Measurements from ENCODE around the gene OPN1MW.
A peak's percentile ranks its signal among the peaks of the same experiment; 100 is the strongest.
"Not testable (repeated sequence)": the region's sequence is repeated elsewhere in the genome, so short reads cannot be mapped to it uniquely, and the experiment has no call there.

Gene OPN1MW

DNA sequence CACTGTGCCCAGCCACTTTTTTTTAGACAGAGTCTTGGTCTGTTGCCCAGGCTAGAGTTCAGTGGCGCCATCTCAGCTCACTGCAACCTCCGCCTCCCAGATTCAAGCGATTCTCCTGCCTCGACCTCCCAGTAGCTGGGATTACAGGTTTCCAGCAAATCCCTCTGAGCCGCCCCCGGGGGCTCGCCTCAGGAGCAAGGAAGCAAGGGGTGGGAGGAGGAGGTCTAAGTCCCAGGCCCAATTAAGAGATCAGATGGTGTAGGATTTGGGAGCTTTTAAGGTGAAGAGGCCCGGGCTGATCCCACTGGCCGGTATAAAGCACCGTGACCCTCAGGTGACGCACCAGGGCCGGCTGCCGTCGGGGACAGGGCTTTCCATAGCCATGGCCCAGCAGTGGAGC is at the start of gene OPN1MW:
OPN1MW (plus strand) TSS at position 301 of the 400 bp plus-strand sequence; CDS start at position 383, 82 bp downstream.
- not testable (repeated sequence) for DNase-seq

- DNase-seq, result no peak
These were observed 46.8 kb upstream of the OPN1MW start for GRCh38 chrX:154135458-154136229.

GRCh38 chrX:154136627-154137161 is 45.7 kb upstream of the OPN1MW start:
- DNase-seq, result peak; percentile 67

DNA sequence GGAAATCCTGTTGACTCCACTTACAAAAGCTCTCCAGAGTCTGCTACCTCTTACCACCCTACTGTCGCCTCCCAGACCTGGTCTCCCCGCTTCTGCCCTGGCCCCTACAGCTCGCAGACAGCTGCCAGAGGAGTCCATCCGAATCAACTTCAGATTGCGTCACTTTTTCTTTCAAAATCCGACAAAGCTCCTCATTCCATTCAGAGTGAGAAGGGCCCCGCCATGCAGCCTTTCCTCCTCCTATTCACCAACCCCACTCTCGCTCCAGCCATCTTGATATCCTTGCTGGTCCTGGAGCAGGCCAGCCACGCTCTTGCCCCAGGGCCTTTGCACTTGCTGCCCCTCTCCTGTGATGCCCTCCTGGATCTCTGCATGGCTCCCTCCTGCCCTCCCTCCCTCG is 43.5 kb upstream of the OPN1MW start:
- no peak for DNase-seq

GRCh38 chrX:154140206-154140605 is 42.2 kb upstream of the OPN1MW start:
- DNase-seq, result no peak

GRCh38 chrX:154140742-154141141 is 41.7 kb upstream of the OPN1MW start:
- no peak for DNase-seq

DNA sequence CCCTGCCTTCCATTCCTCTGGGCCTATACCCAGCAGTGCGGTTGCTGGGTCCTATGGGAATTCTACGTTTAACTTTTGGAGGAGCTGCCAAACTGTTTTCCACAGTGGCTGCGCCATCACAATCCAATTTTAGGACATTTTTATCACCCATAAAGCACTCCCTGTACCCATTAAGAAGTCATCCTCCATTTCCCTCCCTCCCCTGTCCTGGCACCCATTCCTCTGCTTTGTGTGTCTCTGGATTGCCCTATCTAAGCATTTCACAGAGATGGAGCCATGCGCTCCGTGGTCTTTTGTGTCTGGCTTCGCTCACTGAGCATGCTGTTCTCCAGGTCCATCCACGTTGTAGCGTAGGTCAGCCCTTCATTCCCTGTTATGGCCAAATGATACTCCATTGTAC is 40.0 kb upstream of the OPN1MW start:
- no peak for DNase-seq

DNA sequence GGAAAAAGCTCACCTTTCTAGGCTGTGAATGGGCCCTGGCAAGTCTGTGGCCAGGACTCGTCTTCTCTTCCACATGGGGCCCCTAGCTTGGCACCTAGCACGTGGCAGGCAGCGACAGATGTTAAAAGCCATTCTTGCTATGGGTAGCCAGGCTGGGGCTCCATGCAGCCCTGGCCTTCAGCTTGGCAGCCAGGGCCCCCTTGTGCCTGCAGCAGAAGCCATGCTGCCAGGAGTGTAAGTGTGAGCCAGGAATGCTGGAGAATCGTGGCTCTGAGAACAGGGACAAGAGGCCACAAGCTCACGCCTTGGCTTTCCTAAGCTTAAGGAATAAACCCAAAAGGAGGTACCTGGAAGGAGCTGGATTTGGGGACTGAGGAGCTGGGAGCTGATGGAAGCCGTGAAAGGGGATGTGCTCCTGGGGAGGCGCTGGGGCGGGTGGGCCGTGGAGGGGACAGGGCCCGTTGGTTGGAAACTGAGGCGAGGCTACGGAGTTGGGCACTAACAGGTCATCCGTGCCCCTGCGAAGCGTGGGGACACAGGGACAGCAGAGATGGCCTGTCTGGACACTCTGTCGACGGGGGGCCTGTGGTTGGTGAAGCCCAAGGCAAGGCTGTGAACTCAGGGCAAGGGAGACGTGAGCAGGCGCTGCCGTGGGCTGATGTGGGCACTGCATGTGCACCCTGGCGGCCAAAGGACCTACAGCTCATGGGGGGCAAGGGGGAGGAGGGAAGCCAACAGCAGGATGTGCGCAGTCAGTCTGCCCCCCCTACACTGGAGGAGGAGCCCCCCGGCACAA is 39.2 kb upstream of the OPN1MW start:
- no peak for DNase-seq

DNA sequence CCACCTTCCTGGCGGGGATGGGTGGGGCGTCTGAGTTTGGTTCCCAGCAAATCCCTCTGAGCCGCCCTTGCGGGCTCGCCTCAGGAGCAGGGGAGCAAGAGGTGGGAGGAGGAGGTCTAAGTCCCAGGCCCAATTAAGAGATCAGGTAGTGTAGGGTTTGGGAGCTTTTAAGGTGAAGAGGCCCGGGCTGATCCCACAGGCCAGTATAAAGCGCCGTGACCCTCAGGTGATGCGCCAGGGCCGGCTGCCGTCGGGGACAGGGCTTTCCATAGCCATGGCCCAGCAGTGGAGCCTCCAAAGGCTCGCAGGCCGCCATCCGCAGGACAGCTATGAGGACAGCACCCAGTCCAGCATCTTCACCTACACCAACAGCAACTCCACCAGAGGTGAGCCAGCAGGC is 38.4 kb upstream of the OPN1MW start, which contains the start of gene OPN1LW:
OPN1LW (plus strand) TSS at position 234 of the 400 bp plus-strand sequence; CDS start at position 275, 41 bp downstream.
- DNase-seq, result not testable (repeated sequence)

- DNase-seq, result not testable (repeated sequence)
These were observed 31.4 kb upstream of the OPN1MW start for GRCh38 chrX:154151030-154151429.

DNA sequence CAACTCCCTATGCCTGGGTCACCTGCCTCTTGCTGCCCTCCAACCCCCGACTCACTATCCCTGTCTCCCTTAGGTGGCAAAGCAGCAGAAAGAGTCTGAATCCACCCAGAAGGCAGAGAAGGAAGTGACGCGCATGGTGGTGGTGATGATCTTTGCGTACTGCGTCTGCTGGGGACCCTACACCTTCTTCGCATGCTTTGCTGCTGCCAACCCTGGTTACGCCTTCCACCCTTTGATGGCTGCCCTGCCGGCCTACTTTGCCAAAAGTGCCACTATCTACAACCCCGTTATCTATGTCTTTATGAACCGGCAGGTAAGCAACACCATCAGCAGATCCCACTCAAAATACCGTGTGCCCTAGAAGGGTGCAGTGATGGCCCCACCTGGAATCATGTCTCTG is 26.2 kb upstream of the OPN1MW start:
- DNase-seq, result not testable (repeated sequence)

GRCh38 chrX:154157207-154157606 is 25.2 kb upstream of the OPN1MW start:
- not testable (repeated sequence) for DNase-seq

- DNase-seq, result not testable (repeated sequence)
These were observed 23.1 kb upstream of the OPN1MW start for GRCh38 chrX:154159345-154159744.

- DNase-seq, result not testable (repeated sequence)
These were observed 17.5 kb upstream of the OPN1MW start for GRCh38 chrX:154164902-154165301.

DNA sequence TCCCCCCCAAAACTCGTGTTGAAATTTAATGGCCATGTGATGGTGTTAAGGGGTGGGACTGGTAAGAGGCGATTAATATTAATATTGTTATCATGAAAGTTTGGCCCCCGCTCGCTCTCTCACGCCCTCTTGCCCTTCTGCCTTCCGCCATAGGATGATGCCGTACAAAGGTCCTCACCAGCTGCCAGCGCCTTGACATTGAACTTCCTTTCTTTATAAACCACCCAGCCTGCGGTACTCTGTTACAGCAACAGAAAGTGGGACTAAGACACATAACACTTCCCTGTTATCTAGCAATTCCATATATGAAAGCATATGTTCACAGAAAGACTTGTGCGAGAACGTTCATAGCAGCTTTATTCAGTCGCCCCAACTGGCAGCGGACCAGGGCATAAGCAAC is 14.0 kb upstream of the OPN1MW start:
- DNase-seq, result not testable (repeated sequence)

DNA sequence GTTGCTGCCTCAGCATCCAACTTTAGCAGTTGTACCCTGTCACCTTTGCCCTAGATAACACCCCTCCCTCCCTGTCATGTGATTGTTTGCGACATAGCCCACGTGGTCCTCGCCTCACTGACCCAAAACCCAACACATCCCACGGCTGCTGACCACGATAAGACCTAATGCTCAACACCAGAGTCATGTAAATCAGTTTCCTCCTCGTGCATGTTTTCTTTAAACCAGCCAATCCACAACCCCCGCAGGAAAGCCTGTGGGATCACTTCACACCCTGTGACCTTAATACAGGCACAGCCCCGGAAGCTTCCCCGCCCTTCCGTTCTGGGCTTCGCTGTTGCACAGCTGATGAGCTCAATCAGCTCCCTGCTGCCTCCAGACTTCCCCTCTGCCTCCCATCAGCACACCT is 9.9 kb upstream of the OPN1MW start:
- not testable (repeated sequence) for DNase-seq

GRCh38 chrX:154174356-154174755 is 8.0 kb upstream of the OPN1MW start:
- not testable (repeated sequence) for DNase-seq

DNA sequence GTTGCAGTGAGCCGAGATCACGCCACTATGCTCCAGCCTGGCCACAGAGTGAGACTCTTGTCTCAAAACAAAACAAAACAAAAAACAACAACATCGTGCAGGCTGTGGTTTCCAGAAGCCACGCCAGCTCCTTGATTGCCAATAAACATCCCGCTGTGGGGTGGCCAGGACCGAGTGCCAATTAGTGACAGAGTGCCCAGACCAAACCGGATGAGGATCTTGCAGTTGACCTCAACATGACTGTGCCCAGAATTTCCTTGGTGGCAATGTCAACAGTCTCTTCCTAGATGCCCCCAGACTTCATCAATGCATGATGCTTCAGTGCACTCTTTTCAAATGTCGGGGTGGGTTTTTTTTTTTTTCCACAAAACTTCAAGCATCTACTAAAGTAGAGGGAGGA is 1.4 kb downstream of the OPN1MW start:
- DNase-seq, result not testable (repeated sequence)

- DNase-seq, result not testable (repeated sequence)
These were observed 10.4 kb downstream of the OPN1MW start for GRCh38 chrX:154192846-154193245.

DNA sequence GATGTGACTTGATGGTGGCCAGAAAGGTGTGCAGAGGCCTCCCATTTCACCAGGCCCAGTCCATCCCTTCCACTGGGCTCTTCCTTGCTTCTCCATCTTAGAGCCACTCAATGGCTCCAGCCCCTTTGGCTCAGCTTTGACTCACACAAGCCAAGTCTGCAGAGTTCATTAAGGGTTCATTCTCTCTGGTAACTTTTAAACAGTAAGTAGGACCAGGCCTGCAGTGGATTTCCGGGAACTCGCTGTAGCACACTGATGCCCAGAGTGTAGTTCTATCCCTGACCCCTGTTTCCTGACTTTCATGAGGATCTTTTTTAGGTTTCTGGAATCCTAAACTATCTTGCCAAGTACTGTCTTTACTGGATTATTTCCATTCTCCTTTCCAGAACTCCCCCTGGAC is 11.9 kb downstream of the OPN1MW start:
- DNase-seq, result not testable (repeated sequence)

- not testable (repeated sequence) for DNase-seq
These were observed 14.1 kb downstream of the OPN1MW start for GRCh38 chrX:154196466-154196865.

DNA sequence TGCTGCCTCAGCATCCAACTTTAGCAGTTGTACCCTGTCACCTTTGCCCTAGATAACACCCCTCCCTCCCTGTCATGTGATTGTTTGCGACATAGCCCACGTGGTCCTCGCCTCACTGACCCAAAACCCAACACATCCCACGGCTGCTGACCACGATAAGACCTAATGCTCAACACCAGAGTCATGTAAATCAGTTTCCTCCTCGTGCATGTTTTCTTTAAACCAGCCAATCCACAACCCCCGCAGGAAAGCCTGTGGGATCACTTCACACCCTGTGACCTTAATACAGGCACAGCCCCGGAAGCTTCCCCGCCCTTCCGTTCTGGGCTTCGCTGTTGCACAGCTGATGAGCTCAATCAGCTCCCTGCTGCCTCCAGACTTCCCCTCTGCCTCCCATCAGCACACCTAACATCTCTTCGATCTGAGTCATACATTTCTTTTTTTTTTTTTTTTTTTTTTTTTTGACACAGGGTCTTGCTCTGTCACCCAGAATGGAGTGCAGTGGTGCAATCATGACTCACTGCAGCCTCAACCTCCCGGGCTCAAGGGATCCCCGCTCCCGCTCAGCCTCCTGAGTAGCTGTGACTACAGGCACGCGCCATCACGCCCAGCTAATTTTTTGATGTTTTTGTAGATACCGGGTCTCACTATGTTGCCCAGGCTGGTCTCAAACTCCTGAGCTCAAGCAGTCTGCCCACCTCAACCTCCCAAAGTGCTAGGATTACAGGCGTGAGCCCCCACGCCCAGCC is 27.4 kb downstream of the OPN1MW start:
- DNase-seq, result not testable (repeated sequence)

DNA sequence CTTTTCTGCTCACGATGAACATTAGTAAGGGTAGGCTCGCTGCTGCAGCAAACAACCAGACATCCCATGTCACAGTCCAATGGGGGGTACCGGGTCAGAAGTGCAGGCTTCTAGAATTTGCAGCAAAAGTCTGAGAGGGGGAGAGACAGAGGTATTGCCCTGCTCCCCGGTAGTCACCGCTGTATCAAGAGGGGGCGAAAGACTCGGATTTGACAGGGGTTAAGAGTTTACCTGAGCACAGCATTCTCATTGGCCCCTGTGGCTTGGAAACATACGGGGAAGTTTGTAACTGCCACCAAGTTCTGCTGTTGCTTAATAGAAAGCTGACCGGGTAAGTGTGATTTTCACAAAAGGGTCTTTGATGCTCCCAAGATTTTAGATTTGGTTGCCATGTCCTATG is 28.7 kb downstream of the OPN1MW start:
- not testable (repeated sequence) for DNase-seq
